Measurements from ENCODE around the gene NEMP1.

DNA sequence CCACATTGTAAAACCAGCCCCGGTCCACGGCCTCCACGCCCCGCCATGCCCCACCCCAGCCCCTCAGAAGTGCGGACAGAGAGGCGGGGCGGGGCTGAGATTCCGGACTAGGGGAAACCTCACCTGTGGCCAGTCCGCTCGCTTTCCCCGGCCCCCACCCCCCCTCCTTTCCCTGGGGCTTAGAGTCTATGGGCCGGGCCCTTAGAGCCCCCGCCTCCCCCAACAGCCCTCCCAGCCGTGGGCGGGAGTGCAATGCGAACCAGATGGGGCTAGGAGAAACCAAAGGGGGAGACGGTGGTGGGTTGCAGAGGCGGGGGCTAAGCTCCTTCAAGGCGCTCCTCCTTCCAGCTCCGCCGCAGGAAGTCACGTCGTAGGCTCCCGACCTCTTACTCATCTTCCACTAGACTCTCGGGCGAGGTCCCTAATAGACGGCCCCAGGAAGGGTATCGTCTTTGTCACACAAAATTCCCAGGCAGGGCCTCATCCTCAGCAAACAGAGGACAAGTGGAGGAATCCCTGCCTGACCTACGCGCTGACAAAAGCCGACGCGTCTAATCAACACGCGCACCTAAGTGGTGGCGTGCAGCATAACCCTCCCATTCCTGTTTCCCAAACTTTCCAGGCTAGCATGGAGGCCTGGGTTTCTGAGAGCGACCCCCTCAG lies 9.2 kb upstream of the NEMP1 start:
- TF ChIP-seq, protein P1, sequence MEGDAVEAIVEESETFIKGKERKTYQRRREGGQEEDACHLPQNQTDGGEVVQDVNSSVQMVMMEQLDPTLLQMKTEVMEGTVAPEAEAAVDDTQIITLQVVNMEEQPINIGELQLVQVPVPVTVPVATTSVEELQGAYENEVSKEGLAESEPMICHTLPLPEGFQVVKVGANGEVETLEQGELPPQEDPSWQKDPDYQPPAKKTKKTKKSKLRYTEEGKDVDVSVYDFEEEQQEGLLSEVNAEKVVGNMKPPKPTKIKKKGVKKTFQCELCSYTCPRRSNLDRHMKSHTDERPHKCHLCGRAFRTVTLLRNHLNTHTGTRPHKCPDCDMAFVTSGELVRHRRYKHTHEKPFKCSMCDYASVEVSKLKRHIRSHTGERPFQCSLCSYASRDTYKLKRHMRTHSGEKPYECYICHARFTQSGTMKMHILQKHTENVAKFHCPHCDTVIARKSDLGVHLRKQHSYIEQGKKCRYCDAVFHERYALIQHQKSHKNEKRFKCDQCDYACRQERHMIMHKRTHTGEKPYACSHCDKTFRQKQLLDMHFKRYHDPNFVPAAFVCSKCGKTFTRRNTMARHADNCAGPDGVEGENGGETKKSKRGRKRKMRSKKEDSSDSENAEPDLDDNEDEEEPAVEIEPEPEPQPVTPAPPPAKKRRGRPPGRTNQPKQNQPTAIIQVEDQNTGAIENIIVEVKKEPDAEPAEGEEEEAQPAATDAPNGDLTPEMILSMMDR (IDR thresholded peaks at IDR 0.05; ENCODE audit: insufficient read depth, low read length, poor library complexity, severe bottlenecking) = no peak
- no peak for TF ChIP-seq EZH2phosphoT487 (conservative IDR thresholded peaks at IDR 0.05; ENCODE audit: low read length)

Data from SU-DHL-6 (cell line).